ENCODE data around the gene PODN.
A peak's percentile ranks its signal among the peaks of the same experiment; 100 is the strongest.

The PODN gene

GRCh38 chr1:53050310-53050709 is 11.7 kb upstream of the PODN start:
- no peak for DNase-seq (ENCODE audit: low spot score)

GRCh38 chr1:53051676-53052075 is 10.3 kb upstream of the PODN start:
- DNase-seq (ENCODE audit: low spot score): no peak

GRCh38 chr1:53057127-53057526 is 4.9 kb upstream of the PODN start:
- peak; percentile 43 for DNase-seq (ENCODE audit: low spot score)

GRCh38 chr1:53060579-53060978 is 1.4 kb upstream of the PODN start:
- peak; percentile 90 for DNase-seq (ENCODE audit: low spot score)

GRCh38 chr1:53061123-53061858 is 722 bp upstream of the PODN start:
- DNase-seq (ENCODE audit: low spot score): peak; percentile 28

GRCh38 chr1:53062708-53063591 is 937 bp downstream of the PODN start:
- DNase-seq (ENCODE audit: low spot score): no peak

- DNase-seq (ENCODE audit: low spot score): no peak
Measured at GRCh38 chr1:53063744-53064515, 1.9 kb downstream of the PODN start.

- DNase-seq (ENCODE audit: low spot score): no peak
Measured at GRCh38 chr1:53065391-53065790, 3.4 kb downstream of the PODN start.

GRCh38 chr1:53066488-53066887 is 4.5 kb downstream of the PODN start:
- no peak for DNase-seq (ENCODE audit: low spot score)

- no peak for DNase-seq (ENCODE audit: low spot score)
Measured at GRCh38 chr1:53066891-53067738, 5.1 kb downstream of the PODN start.

GRCh38 chr1:53067886-53068285 is 5.9 kb downstream of the PODN start:
- DNase-seq (ENCODE audit: low spot score): no peak

GRCh38 chr1:53068314-53069099 is 6.5 kb downstream of the PODN start:
- DNase-seq (ENCODE audit: low spot score): no peak

GRCh38 chr1:53069265-53069662 is 7.3 kb downstream of the PODN start:
- no peak for DNase-seq (ENCODE audit: low spot score)

- no peak for DNase-seq (ENCODE audit: low spot score)
Measured at GRCh38 chr1:53069663-53070327, 7.8 kb downstream of the PODN start.

GRCh38 chr1:53070621-53071020 is 8.6 kb downstream of the PODN start:
- DNase-seq (ENCODE audit: low spot score): no peak

GRCh38 chr1:53071167-53071865 is 9.3 kb downstream of the PODN start:
- DNase-seq (ENCODE audit: low spot score): no peak

GRCh38 chr1:53071915-53072314 is 9.9 kb downstream of the PODN start:
- no peak for DNase-seq (ENCODE audit: low spot score)

GRCh38 chr1:53073287-53073686 is 11.3 kb downstream of the PODN start:
- DNase-seq (ENCODE audit: low spot score): no peak

GRCh38 chr1:53073868-53074311 is 11.9 kb downstream of the PODN start:
- DNase-seq (ENCODE audit: low spot score): no peak
